ENCODE measurements around the gene RNPEP. TPM values are rescaled to one million over a fixed set of nuclear protein-coding genes. Genes with fewer than 3 reads are reported as not detected.
A peak's percentile ranks its signal among the peaks of the same experiment; 100 is the strongest.

The RNPEP gene
- total and polyA plus RNA-seq, 2 of the 13 experiments (the other 11 are each of a cell fraction or from before 2014, with no cell fraction given), result 20.6 to 38.4 TPM

DNA sequence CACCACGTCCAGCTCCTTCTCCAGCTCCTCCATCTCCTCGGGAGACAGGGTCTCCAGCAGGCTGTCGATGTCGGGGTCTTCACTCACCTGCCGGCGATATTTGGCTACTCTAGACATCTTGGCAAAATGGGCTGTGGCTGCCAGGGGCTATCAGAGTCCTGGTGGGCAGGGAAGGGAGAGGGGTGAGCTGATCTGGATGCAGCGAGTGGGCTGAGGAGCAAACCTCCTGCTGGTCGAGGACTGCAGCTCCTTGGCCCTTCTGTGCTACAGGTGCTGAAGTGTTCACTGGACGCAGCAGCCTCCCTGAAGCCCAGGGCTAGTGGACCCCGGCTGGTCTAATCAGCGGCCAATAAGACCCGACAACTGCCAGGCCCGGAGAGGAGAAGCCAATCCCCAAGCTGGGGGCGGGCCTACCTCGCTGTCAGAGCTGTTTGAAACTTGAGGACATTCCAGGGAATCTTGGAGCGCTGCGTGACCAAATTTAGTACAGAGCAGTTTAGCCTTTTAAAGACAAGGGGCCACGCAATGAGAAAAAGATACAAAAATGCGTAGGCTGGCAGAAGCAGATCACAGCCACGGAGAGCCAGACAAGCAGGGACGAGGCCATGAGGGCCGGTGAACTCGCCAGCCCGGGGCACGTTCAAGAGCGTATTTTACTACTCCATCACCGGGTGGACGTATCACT is 36.1 kb upstream of the RNPEP start, which contains the start of gene LMOD1:
Gene LMOD1, minus strand, starts transcription at position 325 of the 685 bp plus-strand sequence. Its CDS starts 208 bp downstream, at position 117.
- Histone ChIP-seq H3K27ac (ENCODE audit: extremely low read length, insufficient read depth, low read length) (no peak within 1 kb of the TSS), H4K20me1 (ENCODE audit: insufficient read depth, low read length) (no peaks in the 10 kb centered on the region), H3K27me3 (ENCODE audit: control insufficient read depth in 1 of 2, insufficient read depth in 2 of 2, low read length in 2 of 2) (peaks cover 1 to 39% of the 10 kb centered on the region in 2 experiments; a peak in 3 of 5 replicates), H3K79me2 (ENCODE audit: insufficient read depth, low read length) (no peaks in the 10 kb centered on the region), H3K9me3 (ENCODE audit: low read length) (no peaks in the 10 kb centered on the region), H3K4me1 (ENCODE audit: insufficient read depth, low read length) (peaks cover 29% of the 10 kb centered on the region), H3K36me3 (replicated peaks in 1 of 2; ENCODE audit: control insufficient read depth in 1 of 2, insufficient read depth in 2 of 2, low read length in 2 of 2) (no peaks in the 10 kb centered on the region), H3K4me2 (ENCODE audit: low read depth, low read length) (peak within 1 kb of the TSS; percentile 87), H3K4me3 (replicated peaks in 1 of 3; ENCODE audit: insufficient read depth in 1 of 3, low read depth in 2 of 3, low read length in 3 of 3) (peak within 1 kb of the TSS; percentile 20 to 63 (median 44); a peak in 5 of 6 replicates), H2AFZ (ENCODE audit: low read length) (no peak within 1 kb of the TSS), H3K9ac (ENCODE audit: insufficient read depth, low read depth, low read length) (no peak within 1 kb of the TSS; the same call in 1 of the 2 replicates)
- ATAC-seq (peak; percentile 93), DNase-seq (ENCODE audit: low spot score) (peak; percentile 52), FAIRE-seq (peak; percentile 54)
- in situ Hi-C loops (cut with HindIII; ENCODE audit: extremely low pct_ligation_motif_present, low pct_unique_long_range_greater_than_20kb), result no loop called here
- POLR2A ChIA-PET, result interaction anchor here (0.9 to 2.3 kb wide), 2 partner anchors 9 to 64 kb away, joined by 3 to 12 read pairs; partner anchors contain the start of genes ELF3 and TIMM17A
- CTCF ChIA-PET (ENCODE audit: low intra/inter-chr PET ratio, low total read pairs), result no interaction called here
- BruUV-seq (replicated peaks), result no TSS peak
- intact Hi-C loops (cut with micrococcal nuclease; ENCODE audit: unreplicated experiment), result no loop called here
- WGBS (ENCODE audit: low lambda C conversion rate), result 5% methylated on average over 18 of the region's 28 CpGs
- 0 out of 2 replicates have a peak, but pooled peaks have one; percentile 53 for TF ChIP-seq FOXC1 (CRISPR knock-in tag; IDR thresholded peaks at IDR 0.05; ENCODE audit: borderline replicate concordance)
- no peak for TF ChIP-seq GATAD2A (CRISPR knock-in tag; IDR thresholded peaks at IDR 0.05)
- TF ChIP-seq, protein P1, sequence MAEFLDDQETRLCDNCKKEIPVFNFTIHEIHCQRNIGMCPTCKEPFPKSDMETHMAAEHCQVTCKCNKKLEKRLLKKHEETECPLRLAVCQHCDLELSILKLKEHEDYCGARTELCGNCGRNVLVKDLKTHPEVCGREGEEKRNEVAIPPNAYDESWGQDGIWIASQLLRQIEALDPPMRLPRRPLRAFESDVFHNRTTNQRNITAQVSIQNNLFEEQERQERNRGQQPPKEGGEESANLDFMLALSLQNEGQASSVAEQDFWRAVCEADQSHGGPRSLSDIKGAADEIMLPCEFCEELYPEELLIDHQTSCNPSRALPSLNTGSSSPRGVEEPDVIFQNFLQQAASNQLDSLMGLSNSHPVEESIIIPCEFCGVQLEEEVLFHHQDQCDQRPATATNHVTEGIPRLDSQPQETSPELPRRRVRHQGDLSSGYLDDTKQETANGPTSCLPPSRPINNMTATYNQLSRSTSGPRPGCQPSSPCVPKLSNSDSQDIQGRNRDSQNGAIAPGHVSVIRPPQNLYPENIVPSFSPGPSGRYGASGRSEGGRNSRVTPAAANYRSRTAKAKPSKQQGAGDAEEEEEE (CRISPR knock-in tag; IDR thresholded peaks at IDR 0.05; ENCODE audit: borderline replicate concordance), result no peak
- TF ChIP-seq XBP1 (CRISPR knock-in tag; IDR thresholded peaks at IDR 0.05), result no peak
- TF ChIP-seq, protein P2, sequence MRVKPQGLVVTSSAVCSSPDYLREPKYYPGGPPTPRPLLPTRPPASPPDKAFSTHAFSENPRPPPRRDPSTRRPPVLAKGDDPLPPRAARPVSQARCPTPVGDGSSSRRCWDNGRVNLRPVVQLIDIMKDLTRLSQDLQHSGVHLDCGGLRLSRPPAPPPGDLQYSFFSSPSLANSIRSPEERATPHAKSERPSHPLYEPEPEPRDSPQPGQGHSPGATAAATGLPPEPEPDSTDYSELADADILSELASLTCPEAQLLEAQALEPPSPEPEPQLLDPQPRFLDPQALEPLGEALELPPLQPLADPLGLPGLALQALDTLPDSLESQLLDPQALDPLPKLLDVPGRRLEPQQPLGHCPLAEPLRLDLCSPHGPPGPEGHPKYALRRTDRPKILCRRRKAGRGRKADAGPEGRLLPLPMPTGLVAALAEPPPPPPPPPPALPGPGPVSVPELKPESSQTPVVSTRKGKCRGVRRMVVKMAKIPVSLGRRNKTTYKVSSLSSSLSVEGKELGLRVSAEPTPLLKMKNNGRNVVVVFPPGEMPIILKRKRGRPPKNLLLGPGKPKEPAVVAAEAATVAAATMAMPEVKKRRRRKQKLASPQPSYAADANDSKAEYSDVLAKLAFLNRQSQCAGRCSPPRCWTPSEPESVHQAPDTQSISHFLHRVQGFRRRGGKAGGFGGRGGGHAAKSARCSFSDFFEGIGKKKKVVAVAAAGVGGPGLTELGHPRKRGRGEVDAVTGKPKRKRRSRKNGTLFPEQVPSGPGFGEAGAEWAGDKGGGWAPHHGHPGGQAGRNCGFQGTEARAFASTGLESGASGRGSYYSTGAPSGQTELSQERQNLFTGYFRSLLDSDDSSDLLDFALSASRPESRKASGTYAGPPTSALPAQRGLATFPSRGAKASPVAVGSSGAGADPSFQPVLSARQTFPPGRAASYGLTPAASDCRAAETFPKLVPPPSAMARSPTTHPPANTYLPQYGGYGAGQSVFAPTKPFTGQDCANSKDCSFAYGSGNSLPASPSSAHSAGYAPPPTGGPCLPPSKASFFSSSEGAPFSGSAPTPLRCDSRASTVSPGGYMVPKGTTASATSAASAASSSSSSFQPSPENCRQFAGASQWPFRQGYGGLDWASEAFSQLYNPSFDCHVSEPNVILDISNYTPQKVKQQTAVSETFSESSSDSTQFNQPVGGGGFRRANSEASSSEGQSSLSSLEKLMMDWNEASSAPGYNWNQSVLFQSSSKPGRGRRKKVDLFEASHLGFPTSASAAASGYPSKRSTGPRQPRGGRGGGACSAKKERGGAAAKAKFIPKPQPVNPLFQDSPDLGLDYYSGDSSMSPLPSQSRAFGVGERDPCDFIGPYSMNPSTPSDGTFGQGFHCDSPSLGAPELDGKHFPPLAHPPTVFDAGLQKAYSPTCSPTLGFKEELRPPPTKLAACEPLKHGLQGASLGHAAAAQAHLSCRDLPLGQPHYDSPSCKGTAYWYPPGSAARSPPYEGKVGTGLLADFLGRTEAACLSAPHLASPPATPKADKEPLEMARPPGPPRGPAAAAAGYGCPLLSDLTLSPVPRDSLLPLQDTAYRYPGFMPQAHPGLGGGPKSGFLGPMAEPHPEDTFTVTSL (CRISPR knock-in tag; IDR thresholded peaks at IDR 0.05; ENCODE audit: borderline replicate concordance), result no peak
- TF ChIP-seq SKI (IDR thresholded peaks at IDR 0.05; ENCODE audit: partially characterized antibody), result no peak
- no peak for TF ChIP-seq DNMT3B (CRISPR knock-in tag; conservative IDR thresholded peaks at IDR 0.05)
- no peak for TF ChIP-seq HIVEP1 (CRISPR knock-in tag; IDR thresholded peaks at IDR 0.05)
- TF ChIP-seq MXI1 (IDR thresholded peaks at IDR 0.05; ENCODE audit: borderline replicate concordance, low read depth, low read length), result peak; percentile 16; the same call in 1 of the 3 replicates
- TF ChIP-seq ZNF205 (CRISPR knock-in tag; IDR thresholded peaks at IDR 0.05), result no peak
- no peak for TF ChIP-seq HNRNPLL (IDR thresholded peaks at IDR 0.05; ENCODE audit: low read depth, low read length, poor library complexity, severe bottlenecking)
- TF ChIP-seq KAT8 (CRISPR knock-in tag; IDR thresholded peaks at IDR 0.05), result no peak
- no peak for TF ChIP-seq IKZF1 (IDR thresholded peaks at IDR 0.05)
- no peak for TF ChIP-seq ZIK1 (CRISPR knock-in tag; IDR thresholded peaks at IDR 0.05; ENCODE audit: borderline replicate concordance, low read depth)
- no peak for TF ChIP-seq TAF15 (IDR thresholded peaks at IDR 0.05; ENCODE audit: low read depth, low read length, poor library complexity, severe bottlenecking)
- no peak for TF ChIP-seq HHEX (CRISPR knock-in tag; IDR thresholded peaks at IDR 0.05)
- TF ChIP-seq DBP (CRISPR knock-in tag; IDR thresholded peaks at IDR 0.05; ENCODE audit: not compliant biosample characterization), result no peak

Data from HepG2 (cell line).